ENCODE data around the gene MARCHF5. TPM values are rescaled to one million over a fixed set of nuclear protein-coding genes. Genes with fewer than 3 reads are reported as not detected.

The MARCHF5 gene, protein sequence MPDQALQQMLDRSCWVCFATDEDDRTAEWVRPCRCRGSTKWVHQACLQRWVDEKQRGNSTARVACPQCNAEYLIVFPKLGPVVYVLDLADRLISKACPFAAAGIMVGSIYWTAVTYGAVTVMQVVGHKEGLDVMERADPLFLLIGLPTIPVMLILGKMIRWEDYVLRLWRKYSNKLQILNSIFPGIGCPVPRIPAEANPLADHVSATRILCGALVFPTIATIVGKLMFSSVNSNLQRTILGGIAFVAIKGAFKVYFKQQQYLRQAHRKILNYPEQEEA
- total RNA-seq = 10 to 100 TPM; 18.6 to 30.0 (median 26.5) TPM

DNA sequence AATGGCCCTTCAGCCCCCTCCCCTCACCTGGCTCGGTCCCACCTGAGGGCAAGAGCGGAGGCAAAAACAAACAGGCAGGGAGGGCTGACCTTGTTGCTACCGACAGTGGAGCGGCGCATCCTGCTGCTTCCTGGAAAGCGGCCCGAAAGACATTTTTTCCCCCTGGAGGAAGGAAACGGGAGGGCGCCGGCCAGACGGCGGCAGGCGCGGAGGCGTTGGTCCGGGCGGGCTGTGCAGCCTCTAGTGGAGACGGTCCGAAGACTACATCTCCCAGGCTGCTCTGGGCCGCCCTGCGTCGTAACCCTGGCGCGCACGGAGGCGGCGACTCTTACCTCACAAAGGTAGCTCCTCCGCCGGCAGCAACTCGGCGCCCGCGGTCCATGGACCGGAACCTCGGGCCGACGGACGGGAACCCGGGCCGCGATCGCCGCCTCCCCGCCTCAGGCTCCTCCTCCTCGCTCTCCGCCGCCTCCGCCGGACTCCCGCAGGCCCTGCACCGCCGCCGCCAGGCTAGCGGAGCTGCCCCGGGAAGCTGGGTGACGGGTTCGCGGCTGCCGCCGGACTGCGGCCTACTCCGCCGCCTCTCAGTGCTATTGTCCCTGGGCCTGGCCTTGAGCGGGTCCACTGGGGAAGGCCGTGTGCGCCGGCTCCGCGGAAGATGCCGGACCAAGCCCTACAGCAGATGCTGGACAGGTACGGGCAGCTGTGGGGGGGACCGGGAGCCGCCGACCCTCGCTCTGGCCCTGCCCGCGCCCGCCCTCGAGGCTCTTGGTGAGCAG, at the start of gene MARCHF5, which contains the start of gene CPEB3:
TSS of gene MARCHF5 (plus strand) at position 331 of the 779 bp plus-strand sequence. CDS start at position 659, 328 bp downstream.
TSS of gene CPEB3 (minus strand) at position 242 of the 779 bp plus-strand sequence. CDS start 50,728 bp downstream, outside the sequence.
- DNase-seq (ENCODE audit: low spot score) = peak; percentile 85
- ATAC-seq (ENCODE audit: low FRiP score) = peak; percentile 99
- TF ChIP-seq, protein P1, sequence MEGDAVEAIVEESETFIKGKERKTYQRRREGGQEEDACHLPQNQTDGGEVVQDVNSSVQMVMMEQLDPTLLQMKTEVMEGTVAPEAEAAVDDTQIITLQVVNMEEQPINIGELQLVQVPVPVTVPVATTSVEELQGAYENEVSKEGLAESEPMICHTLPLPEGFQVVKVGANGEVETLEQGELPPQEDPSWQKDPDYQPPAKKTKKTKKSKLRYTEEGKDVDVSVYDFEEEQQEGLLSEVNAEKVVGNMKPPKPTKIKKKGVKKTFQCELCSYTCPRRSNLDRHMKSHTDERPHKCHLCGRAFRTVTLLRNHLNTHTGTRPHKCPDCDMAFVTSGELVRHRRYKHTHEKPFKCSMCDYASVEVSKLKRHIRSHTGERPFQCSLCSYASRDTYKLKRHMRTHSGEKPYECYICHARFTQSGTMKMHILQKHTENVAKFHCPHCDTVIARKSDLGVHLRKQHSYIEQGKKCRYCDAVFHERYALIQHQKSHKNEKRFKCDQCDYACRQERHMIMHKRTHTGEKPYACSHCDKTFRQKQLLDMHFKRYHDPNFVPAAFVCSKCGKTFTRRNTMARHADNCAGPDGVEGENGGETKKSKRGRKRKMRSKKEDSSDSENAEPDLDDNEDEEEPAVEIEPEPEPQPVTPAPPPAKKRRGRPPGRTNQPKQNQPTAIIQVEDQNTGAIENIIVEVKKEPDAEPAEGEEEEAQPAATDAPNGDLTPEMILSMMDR (IDR thresholded peaks at IDR 0.05) = peak in 2 of 3 donors; percentile 78 to 86

DNA sequence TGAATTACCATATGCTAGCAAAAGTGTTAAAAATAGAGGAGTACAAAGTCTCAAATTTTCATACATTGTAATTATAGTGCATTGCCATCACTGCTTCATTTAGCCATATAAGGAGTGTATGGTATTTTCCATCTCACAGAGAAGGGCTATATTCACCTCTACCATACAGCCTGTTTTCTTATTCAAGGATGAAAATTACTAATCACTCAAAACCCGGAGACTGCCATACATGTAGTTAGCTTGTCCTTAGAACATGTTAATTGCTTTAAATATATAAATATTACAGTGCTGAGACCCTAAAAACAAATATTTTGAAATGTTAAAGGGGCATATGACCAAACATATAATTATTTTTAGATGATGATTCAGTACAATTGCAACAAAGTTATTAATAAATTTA, 49.5 kb upstream of the MARCHF5 start:
- TF ChIP-seq, protein P1 (IDR thresholded peaks at IDR 0.05) = no peak
- ATAC-seq (ENCODE audit: low FRiP score) = no peak
- no peak for DNase-seq (ENCODE audit: low spot score)

DNA sequence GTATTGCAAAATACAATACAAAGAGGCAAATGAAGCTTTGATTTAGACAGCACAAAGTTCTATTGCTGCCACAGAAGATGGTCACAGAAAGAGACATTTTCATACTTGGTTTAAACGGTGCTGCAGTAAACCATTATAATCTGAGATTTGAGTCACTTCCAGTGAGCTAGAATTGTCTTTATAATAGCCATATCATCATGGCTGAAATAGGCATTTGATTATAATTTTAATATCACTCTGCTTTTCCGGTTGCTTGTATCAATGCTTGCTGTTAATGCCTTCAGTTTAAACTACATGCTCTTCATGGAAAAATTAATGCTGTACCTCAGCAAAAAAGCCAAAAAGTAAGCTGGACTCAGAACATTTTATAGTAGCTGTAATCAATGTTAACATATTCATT, 48.6 kb upstream of the MARCHF5 start:
- DNase-seq (ENCODE audit: low spot score) (no peak), ATAC-seq (ENCODE audit: low FRiP score) (no peak)
- TF ChIP-seq, protein P1 (IDR thresholded peaks at IDR 0.05) = no peak

DNA sequence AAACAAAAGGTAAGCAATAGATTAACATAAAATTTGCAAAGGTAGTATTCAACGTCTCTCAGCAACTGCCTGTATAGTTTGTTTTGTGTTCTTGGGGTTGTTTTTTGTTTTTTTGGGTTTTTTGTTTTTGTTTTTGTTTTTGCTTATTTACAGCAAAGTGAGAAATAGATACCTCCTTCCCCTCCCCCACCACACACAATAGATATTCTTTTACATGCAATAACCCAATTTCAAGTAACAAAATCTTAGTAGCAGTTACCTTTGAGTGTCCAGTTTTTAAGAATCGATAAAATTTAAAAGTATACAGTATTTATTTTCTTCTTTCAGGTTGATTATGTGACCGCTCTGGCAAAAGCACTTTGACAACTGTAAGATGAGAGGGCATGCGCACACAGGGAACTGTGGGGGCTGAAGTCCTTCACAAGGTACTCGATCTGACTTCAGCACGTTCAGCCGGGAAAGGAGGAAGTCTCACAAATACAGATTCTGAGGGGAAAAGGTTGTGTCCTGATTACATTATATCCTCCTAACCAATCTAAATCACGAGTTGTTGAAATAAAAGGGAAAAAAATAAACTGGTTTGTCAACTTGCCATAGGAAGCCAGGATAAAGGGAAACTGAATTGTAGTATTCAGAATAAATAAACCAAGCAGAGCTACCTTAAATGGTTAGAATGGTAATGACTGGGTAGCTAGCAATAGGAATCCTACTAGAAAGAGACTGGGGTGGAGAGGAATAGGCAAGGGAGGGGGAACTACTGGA, 47.9 kb upstream of the MARCHF5 start:
- TF ChIP-seq, protein P1 (IDR thresholded peaks at IDR 0.05) = no peak
- no peak for ATAC-seq (ENCODE audit: low FRiP score)
- no peak for DNase-seq (ENCODE audit: low spot score)

DNA sequence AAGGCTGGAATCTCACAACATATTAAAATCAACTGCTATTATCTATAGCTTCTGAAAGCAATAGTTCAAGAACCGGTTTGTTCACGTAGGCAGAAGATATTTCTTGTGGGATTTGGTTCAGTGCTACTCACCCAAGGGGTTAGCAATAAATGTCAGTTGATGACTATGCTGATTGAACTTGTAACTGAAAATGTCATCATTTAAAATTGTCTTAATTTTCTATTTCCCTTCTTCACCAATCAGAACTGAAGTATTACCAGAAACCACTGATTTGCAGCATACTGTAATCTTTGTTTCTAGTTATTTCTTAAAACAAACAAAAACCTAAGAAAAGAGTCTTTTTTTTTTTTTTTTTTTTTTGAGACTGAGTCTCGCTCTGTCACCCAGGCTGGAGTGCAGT, 46.2 kb upstream of the MARCHF5 start:
- DNase-seq (ENCODE audit: low spot score) = no peak
- TF ChIP-seq, protein P1 (IDR thresholded peaks at IDR 0.05) = no peak
- no peak for ATAC-seq (ENCODE audit: low FRiP score)

DNA sequence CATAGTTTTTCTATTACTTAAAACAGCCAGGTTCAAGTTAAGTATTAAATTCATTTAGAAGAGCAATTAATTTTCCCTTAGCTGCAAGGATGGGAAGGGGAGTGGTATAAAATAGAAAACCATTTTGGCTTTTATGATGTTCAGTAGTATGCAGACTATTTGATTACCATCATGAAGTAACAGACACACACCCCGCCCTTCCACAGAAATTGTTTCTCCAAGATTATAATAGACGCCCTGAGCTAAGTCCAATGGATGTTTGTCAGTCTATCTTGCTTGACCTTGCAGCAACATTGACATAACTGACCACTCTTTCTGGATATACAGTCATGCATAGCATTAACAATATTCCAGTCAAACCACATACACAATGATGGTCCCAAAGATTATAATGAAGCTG, 42.4 kb upstream of the MARCHF5 start:
- DNase-seq (ENCODE audit: low spot score) = no peak

More for the DNA sequence above, 42.4 kb upstream of the MARCHF5 start:
- TF ChIP-seq, protein P1 (IDR thresholded peaks at IDR 0.05) = no peak
- ATAC-seq (ENCODE audit: low FRiP score) = no peak

Measured in omental fat pad (tissue), 4 donors.